GM18951 (cell line): Measurements from ENCODE around the gene MEX3D.
"Not testable (repeated sequence)": the region's sequence is repeated elsewhere in the genome, so short reads cannot be mapped to it uniquely, and the experiment has no call there.

Experiments
- POLR2A ChIP-seq: IDR thresholded peaks from 4 replicates; pipeline ENCODE4 v1.6.1; 2011; ENCODE audit warnings: mild to moderate bottlenecking; ENCODE audit not compliant: insufficient read length, insufficient read depth; ENCODE audit errors: extremely low read depth
- in situ Hi-C: fragments of 300-500 bp; cut with MboI; formaldehyde crosslinking; loops from one replicate; pipeline ENCODE4 v1.12.0; 2022; ENCODE audit warnings: low sequenced_read_pairs, mixed read lengths, inconsistent platforms; ENCODE audit not compliant: unreplicated experiment

Gene MEX3D

GRCh38 chr19:1528596-1529429 is 39.3 kb downstream of the MEX3D start:
- in situ Hi-C loops, result loop anchor here (25.0 kb wide), 1 partner anchor 258 kb away; no protein-coding TSS in a partner anchor
- TF ChIP-seq POLR2A, result no peak

DNA sequence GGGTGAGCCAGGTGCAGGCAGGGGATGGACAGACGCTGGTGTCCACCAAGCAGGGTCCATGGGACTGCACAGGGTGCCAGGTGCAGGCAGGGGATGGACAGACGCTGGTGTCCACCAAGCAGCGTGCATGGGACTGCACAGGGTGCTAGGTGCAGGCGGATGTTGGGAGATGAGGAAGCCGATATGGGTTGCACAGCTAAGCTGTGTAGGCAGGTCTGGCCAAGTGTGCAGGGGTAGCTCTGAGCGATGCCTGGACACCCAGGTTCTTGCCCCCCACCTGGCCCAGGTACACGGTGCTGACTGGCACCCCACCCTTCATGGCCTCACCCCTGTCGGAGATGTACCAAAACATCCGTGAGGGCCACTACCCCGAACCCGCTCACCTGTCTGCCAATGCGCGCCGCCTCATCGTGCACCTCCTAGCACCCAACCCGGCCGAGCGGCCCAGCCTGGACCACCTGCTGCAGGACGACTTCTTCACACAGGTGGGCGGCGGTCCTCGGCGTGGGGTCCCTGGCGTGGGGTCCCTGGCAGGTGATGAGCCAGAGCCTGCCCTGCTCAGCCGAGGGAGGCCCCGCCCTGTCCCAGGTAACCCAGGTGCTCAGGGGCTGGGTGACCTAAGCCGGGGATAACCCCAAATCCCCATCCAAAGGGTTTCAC is 40.3 kb downstream of the MEX3D start:
- TF ChIP-seq POLR2A, result no peak
- in situ Hi-C loops, result loop anchor here (25.0 kb wide), 1 partner anchor 260 kb away; no protein-coding TSS in a partner anchor

DNA sequence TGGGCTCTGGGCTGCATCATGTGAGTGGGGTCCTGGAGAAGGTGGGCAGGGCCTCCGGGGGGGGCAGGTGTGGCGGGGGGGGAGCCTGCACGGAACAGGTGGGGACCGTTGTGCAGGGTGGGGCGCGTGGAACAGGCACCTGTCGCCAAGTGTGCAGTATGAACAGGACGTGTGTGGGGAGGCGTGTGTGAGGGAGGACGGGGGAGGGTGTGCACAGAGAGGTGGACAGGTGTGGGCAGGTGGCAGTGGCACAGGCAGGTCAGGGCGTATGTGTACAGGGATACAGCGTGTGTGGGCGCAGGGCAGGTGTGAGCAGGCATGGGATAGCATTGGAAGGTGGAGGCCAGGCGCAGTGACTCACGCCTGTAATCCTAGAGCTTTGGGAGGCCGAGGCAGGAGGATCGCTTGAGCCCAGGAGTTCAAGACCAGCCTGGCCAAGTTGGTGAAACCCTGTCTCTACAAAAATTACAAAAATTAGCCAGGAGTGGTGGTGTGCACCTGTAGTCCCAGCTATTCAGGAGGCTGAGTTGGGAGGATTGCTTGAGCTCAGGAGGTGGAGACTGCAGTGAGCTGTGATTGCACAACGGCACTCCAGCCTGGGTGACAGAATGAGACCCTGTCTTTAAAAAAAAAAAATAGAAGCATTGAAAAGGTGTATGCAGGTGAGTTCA is 41.0 kb downstream of the MEX3D start:
- TF ChIP-seq POLR2A, result no peak
- in situ Hi-C loops, result loop anchor here (25.0 kb wide), 1 partner anchor 260 kb away; no protein-coding TSS in a partner anchor

DNA sequence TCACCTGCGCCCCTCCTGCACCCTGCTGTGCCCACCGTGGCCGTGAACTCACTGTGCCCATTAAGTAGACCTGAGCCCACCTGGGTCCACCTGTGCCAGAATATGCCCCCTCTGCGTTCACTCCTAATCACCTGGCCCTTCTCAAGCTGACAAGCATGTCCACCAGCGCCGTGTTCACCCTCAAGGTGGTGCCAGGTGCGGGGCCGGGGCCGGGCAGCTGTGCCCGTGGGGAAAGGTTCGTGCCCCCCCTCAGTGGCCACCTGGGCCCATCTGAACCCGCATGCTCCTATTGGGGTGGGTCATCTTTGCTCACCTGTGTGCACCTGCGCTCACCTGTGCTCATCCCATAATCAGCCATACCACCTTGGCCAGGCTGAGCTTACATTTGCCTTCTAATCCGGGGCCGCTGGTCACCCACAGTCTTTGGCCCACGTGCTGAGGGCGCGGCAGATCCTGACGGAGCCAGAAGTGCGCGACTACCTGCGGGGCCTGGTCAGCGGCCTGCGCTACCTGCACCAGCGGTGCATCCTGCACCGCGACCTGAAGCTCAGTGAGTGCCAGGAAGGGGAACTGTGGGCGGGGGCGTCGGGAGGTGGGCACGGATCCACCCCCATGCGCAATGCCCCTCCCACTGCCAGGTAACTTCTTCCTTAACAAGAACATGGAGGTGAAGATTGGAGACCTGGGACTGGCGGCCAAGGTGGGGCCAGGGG is 41.9 kb downstream of the MEX3D start:
- in situ Hi-C loops, result loop anchor here (25.0 kb wide), 1 partner anchor 261 kb away; no protein-coding TSS in a partner anchor
- TF ChIP-seq POLR2A, result no peak

GRCh38 chr19:1525343-1525742 is 42.8 kb downstream of the MEX3D start:
- TF ChIP-seq POLR2A, result no peak
- in situ Hi-C loops, result loop anchor here (25.0 kb wide), 1 partner anchor 262 kb away; no protein-coding TSS in a partner anchor

- no peak for TF ChIP-seq POLR2A
- in situ Hi-C loops, result loop anchor here (25.0 kb wide), 1 partner anchor 262 kb away; no protein-coding TSS in a partner anchor
Measured at GRCh38 chr19:1524972-1525325, 43.2 kb downstream of the MEX3D start.

DNA sequence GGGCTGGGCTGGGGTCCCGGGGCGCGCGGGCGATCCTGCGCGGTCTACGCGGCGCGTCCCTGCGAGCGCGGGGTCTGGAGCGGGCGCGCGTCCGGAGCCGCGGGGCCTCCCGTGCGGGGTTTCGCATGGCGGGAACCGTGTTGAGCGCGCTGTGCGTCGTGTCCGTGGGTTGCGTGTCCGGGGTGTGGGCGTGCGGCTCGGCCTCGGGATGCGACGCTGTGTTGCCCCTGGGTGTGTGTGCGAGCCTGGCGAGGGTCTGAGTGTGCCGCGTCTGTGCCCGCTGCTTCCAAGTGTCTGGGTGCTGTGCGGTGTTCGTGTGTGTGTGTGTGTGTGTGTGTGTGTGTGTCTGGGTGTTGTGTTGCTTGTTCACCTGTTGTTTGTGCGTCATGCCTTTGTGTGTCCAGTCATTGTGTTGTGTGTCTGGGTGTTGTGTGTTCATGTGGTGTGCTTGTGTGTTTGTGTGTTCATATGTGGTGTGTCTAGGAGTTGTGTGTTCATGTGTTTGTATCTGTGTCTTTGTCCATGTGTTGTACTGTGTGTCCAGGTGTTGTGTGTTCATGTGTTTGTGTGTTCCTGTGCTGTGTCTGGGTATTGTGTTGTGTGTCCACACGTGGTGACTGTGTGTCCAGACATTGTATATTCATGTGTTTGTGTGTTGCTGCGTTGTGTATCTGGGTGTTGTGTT is 43.7 kb downstream of the MEX3D start:
- in situ Hi-C loops, result no loop called here
- no peak for TF ChIP-seq POLR2A

- no peak for TF ChIP-seq POLR2A
- in situ Hi-C loops, result no loop called here
Measured at GRCh38 chr19:1523412-1524286, 44.5 kb downstream of the MEX3D start, which contains the start of gene PLK5. PLK5 (plus strand) TSS chr19:1524077; CDS start chr19:1526997, 2,920 bp downstream.

DNA sequence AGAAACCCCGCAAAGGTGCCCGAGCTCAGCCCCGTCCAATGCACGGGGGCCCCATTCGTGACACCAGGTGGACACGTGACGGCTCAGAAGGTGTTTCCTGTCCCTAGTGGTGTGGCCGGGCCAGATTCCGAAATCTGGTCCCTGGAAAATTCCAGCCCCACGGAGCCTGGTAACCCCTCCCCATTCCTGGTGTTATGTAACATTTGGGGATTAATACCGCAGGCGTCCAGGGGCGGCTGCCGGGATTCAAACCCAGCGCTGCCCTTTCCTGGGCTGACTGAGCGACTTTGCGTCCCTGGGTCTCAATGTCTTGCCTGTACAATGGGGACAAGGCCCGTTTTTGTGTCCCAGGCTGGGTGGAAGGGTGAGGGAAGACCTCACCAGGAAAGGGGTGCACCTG is 45.3 kb downstream of the MEX3D start:
- in situ Hi-C loops, result no loop called here
- TF ChIP-seq POLR2A, result no peak

DNA sequence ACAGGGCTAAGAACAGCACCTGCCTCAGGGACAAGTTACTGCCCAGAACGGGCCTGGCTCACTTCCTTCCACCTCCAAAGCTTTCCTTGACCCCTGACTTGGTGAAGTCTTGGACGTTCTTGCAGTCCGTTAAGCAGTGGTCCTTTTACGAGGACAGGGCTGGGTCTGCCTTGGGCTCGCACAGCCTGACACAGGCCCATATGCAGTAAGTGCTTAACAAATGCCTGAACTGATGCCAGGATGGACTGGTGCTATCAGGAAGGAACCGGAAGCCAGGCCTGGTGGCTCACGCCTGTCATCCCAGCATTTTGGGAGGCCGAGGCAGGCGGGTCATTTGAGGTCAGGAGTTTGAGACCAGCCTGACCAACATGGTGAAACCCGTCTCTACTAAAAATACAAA is 46.1 kb downstream of the MEX3D start:
- no peak for TF ChIP-seq POLR2A
- in situ Hi-C loops, result no loop called here

DNA sequence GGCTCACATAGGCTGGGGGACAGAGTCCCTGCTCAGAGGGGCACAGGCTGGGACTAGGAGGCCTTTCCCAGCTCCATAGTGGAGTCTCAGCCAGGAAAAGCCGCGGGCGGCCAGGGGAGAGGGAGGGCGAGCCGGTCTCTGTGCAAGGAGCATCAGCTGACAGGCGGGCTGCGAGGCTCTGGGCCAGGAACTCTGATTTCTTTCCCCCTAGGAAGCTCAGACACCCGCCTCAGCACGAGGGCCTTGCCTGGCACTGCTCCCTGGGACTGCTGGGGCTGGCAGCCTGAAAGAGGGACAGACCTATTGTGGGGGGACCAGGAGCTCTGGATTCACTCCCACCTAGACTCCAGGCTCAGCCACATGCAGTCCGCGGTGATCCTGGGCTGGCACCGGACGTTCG is 46.5 kb downstream of the MEX3D start:
- in situ Hi-C loops, result no loop called here
- no peak for TF ChIP-seq POLR2A

- TF ChIP-seq POLR2A, result no peak
- in situ Hi-C loops, result no loop called here
Measured at GRCh38 chr19:1520203-1520780, 47.8 kb downstream of the MEX3D start.

GRCh38 chr19:1519802-1520201 is 48.3 kb downstream of the MEX3D start:
- in situ Hi-C loops, result not testable (repeated sequence)
